Spleen (tissue), 7 donors: ENCODE measurements around the gene SIRT2.

Source experiments
- POLR2AphosphoS5 ChIP-seq, 3 donors: sonication (generic); formaldehyde crosslinking; IDR thresholded peaks; one replicate each; pipeline ENCODE4 v1.5.1; 2017; ENCODE audit warnings: antibody characterized with exemption in 3 of 3
- TF ChIP-seq, protein P1 (sequence below), 11 experiments: fragments of 200-600 bp in 7 of 11; fragments of 450-650 bp in 4 of 11; sonication (generic) in 4 of 11; IDR thresholded peaks in 8 of 11; conservative IDR thresholded peaks in 3 of 11; 1 replicate in 7 of 11; 2 replicates in 4 of 11; pipeline versions ENCODE4 v1.4.0 to v1.8.0; 2016 to 2021; ENCODE audit warnings: antibody characterized with exemption in 11 of 11, inconsistent platforms in 4 of 11, mild to moderate bottlenecking in 1 of 11
- donor health status: DM: no; HTN: no; CAD: no; lungs with moderate emphysema.
- donor health status: DM: no; HTN: no; CAD: no.
- donor health status: DM: no; HTN: no; CAD: no.

DNA sequence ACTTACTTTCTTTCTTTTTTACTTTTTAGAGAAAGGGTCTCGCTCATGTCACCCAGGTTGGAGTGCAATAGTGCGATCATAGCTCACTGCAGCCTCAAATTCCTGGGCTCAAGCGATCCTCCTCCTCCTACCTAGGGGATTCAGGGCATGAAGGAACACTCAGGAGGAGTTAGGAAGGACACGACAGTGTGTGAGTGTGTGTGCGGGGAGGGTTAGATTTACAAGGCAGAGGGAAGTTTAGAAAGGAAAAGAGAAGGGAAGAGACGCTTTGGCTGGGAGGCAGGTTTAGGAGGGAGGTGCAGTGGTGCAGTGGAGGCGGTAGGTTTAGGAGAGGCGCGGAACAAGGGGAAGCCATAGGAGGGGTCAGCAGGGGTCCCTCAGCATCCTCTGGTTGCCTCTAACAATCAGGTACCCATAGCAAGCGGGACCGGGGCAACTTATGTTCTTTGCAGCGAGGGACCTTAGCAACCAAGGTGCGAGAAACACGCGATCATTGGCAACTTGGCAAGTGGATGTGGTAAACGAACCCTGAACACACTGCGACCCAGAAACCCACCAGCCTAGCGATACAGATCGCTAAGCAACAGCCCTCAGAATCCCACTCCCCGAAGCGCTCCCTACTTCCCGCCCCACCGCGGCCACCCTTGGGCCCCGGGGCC, 501 bp downstream of the SIRT2 start:
- TF ChIP-seq, protein P1, sequence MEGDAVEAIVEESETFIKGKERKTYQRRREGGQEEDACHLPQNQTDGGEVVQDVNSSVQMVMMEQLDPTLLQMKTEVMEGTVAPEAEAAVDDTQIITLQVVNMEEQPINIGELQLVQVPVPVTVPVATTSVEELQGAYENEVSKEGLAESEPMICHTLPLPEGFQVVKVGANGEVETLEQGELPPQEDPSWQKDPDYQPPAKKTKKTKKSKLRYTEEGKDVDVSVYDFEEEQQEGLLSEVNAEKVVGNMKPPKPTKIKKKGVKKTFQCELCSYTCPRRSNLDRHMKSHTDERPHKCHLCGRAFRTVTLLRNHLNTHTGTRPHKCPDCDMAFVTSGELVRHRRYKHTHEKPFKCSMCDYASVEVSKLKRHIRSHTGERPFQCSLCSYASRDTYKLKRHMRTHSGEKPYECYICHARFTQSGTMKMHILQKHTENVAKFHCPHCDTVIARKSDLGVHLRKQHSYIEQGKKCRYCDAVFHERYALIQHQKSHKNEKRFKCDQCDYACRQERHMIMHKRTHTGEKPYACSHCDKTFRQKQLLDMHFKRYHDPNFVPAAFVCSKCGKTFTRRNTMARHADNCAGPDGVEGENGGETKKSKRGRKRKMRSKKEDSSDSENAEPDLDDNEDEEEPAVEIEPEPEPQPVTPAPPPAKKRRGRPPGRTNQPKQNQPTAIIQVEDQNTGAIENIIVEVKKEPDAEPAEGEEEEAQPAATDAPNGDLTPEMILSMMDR (IDR thresholded peaks at IDR 0.05 in 8 of 11, conservative IDR thresholded peaks at IDR 0.05 in 3 of 11): no peak
- TF ChIP-seq POLR2AphosphoS5 (IDR thresholded peaks at IDR 0.05): no peak
